ENCODE data around the gene USB1. TPM values are rescaled to one million over a fixed set of nuclear protein-coding genes. Genes with fewer than 3 reads are reported as not detected.

Gene USB1
- total RNA-seq, 1 experiment from 2014 or later = 18.7 TPM

DNA sequence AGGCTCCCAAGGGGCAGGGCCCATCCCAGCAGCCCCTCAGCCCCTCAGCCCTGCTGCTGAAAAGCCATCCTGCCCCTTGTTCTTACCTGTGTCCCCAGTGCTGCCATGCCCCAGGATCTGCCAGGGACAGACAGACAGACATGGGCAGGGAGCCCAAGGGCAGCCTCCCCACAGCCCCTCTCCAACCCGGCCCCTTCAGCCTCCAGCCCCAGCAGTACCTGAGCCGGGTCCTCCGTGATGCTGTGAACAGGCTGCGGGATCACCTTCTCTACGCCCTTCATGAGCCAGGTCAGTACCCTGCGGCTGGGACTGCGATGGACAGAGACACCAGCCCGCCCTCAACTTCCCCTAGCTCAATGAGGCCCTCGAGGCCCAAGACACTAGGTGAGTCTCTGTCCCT is 38.5 kb upstream of the USB1 start:
- H3K27ac ChIP-seq (ENCODE audit: low read length) = no peak overlapping the region
- intact Hi-C loops (cut with micrococcal nuclease) = no loop called here
- no peak overlapping the region for H3K4me3 ChIP-seq (ENCODE audit: low read length)
- H2AFZ ChIP-seq (ENCODE audit: low read length) = no peak overlapping the region
- no peak overlapping the region for H3K9ac ChIP-seq (ENCODE audit: low read length)
- ChIA-PET POLR2A (ENCODE audit: unreplicated experiment) (no interaction called here), CTCF (no interaction called here)
- no peaks in the 10 kb centered on the region for H3K27me3 ChIP-seq (ENCODE audit: low read length)
- ATAC-seq (no peak), DNase-seq (no peak)
- H4K20me1 ChIP-seq (ENCODE audit: low read length) = no peaks in the 10 kb centered on the region
- H3F3A ChIP-seq (ENCODE audit: low read length, unreplicated experiment) = no peaks in the 10 kb centered on the region
- H3K9me3 ChIP-seq (ENCODE audit: low read length) = no peaks in the 10 kb centered on the region
- TF ChIP-seq, protein P1, sequence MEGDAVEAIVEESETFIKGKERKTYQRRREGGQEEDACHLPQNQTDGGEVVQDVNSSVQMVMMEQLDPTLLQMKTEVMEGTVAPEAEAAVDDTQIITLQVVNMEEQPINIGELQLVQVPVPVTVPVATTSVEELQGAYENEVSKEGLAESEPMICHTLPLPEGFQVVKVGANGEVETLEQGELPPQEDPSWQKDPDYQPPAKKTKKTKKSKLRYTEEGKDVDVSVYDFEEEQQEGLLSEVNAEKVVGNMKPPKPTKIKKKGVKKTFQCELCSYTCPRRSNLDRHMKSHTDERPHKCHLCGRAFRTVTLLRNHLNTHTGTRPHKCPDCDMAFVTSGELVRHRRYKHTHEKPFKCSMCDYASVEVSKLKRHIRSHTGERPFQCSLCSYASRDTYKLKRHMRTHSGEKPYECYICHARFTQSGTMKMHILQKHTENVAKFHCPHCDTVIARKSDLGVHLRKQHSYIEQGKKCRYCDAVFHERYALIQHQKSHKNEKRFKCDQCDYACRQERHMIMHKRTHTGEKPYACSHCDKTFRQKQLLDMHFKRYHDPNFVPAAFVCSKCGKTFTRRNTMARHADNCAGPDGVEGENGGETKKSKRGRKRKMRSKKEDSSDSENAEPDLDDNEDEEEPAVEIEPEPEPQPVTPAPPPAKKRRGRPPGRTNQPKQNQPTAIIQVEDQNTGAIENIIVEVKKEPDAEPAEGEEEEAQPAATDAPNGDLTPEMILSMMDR (conservative IDR thresholded peaks at IDR 0.05; ENCODE audit: low read depth, low read length) = no peak
- no peak for TF ChIP-seq EZH2phosphoT487 (IDR thresholded peaks at IDR 0.05; ENCODE audit: borderline replicate concordance, low read length)
- no peak for TF ChIP-seq EZH2 (IDR thresholded peaks at IDR 0.05; ENCODE audit: low read length, unreplicated experiment)
- H3K4me2 ChIP-seq (ENCODE audit: low read length) = no peak overlapping the region
- H3K4me1 ChIP-seq (ENCODE audit: insufficient read depth, low read length) = no peaks in the 10 kb centered on the region
- BruUV-seq (replicated peaks) = no TSS peak
- no peaks in the 10 kb centered on the region for H3K36me3 ChIP-seq (ENCODE audit: low read depth, low read length)
- H3K9me2 ChIP-seq (replicated peaks; ENCODE audit: low read length) = no peaks in the 10 kb centered on the region
- H3K79me2 ChIP-seq (ENCODE audit: low read length) = no peaks in the 10 kb centered on the region

DNA sequence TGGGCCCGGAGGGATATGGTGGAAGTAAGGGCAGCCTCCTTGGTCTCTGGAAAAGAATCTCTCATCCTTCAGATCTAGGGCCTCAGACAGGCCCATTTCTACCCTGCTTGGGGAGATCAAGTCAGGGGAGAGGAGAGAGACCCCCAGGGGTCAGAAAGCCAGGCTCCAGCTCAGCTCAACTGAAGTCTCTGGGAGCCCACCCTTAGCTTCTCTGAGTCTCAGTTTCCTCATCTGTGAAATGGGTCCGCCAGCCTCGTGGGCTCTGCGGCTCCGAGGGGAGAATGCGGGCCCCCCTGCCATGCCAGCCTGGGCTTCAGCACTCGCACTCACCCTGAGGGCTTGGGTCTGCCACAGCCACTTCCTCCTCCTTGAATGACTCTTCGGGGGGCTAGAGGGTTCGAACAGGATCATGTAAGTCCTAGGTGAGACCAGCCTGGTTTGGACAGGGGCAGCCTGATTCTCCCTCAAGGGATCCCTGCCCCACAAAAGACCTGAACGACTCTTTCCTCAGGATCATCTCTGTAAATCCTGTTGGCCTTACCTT is 37.0 kb upstream of the USB1 start:
- POLR2A ChIA-PET (ENCODE audit: unreplicated experiment) = no interaction called here
- no peaks in the 10 kb centered on the region for H3K9me2 ChIP-seq (replicated peaks; ENCODE audit: low read length)
- TF ChIP-seq, protein P1 (conservative IDR thresholded peaks at IDR 0.05; ENCODE audit: low read depth, low read length) = no peak

DNA sequence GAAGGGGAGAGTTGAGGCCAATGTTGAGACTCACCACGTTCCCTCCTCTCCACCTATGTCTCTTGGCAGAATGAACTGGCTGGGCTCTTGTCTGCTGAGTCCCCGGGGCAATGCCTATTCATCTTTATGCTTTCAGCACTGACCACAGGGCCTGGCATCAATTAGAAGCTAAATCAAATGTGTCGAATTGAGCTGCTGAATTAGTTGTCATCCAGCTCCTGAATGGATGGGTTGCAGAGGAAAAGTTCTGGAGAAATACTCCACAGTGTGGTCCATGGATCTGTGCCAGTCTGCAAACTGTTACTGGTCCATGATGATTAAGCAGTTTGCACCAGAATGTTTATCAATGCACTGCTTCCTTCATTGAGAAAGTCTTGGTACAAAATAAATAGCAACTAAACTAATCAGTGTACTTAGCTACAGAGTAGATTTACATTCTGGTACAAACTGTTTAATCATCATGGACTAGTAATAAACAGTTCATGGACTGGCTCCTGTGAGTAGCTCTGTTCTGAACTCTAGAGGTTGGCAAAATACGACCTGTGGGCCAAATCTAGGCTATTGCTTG is 34.9 kb upstream of the USB1 start:
- Histone ChIP-seq H3K27ac (ENCODE audit: low read length) (no peak overlapping the region), H3K9me2 (replicated peaks; ENCODE audit: low read length) (no peaks in the 10 kb centered on the region), H3K9ac (ENCODE audit: low read length) (no peak overlapping the region), H3K9me3 (ENCODE audit: low read length) (no peaks in the 10 kb centered on the region), H3K4me3 (ENCODE audit: low read length) (no peak overlapping the region), H3K4me1 (ENCODE audit: insufficient read depth, low read length) (no peaks in the 10 kb centered on the region), H4K20me1 (ENCODE audit: low read length) (no peaks in the 10 kb centered on the region), H2AFZ (ENCODE audit: low read length) (no peak overlapping the region), H3K79me2 (ENCODE audit: low read length) (no peaks in the 10 kb centered on the region), H3K4me2 (ENCODE audit: low read length) (no peak overlapping the region), H3F3A (ENCODE audit: low read length, unreplicated experiment) (no peaks in the 10 kb centered on the region), H3K27me3 (ENCODE audit: low read length) (0 out of 2 replicates have a peak, but pooled peaks cover 5% of the 10 kb centered on the region), H3K36me3 (ENCODE audit: low read depth, low read length) (no peaks in the 10 kb centered on the region)
- TF ChIP-seq EZH2phosphoT487 (IDR thresholded peaks at IDR 0.05; ENCODE audit: borderline replicate concordance, low read length) (no peak), EZH2 (IDR thresholded peaks at IDR 0.05; ENCODE audit: low read length, unreplicated experiment) (no peak)
- TF ChIP-seq, protein P1 (conservative IDR thresholded peaks at IDR 0.05; ENCODE audit: low read depth, low read length) = no peak
- no TSS peak for BruUV-seq (replicated peaks)
- DNase-seq (no peak), ATAC-seq (no peak)
- POLR2A ChIA-PET (ENCODE audit: unreplicated experiment) = no interaction called here
- intact Hi-C loops (cut with micrococcal nuclease) = no loop called here
- CTCF ChIA-PET = no interaction called here

More for the DNA sequence above, 37.0 kb upstream of the USB1 start:
- DNase-seq = no peak
- BruUV-seq (replicated peaks) = no TSS peak
- Histone ChIP-seq H3K36me3 (ENCODE audit: low read depth, low read length) (no peaks in the 10 kb centered on the region), H3K9ac (ENCODE audit: low read length) (no peak overlapping the region), H3K4me3 (ENCODE audit: low read length) (no peak overlapping the region), H3F3A (ENCODE audit: low read length, unreplicated experiment) (no peaks in the 10 kb centered on the region), H3K4me2 (ENCODE audit: low read length) (no peak overlapping the region), H3K27me3 (ENCODE audit: low read length) (no peaks in the 10 kb centered on the region), H4K20me1 (ENCODE audit: low read length) (no peaks in the 10 kb centered on the region), H3K79me2 (ENCODE audit: low read length) (no peaks in the 10 kb centered on the region), H2AFZ (ENCODE audit: low read length) (no peak overlapping the region), H3K9me3 (ENCODE audit: low read length) (no peaks in the 10 kb centered on the region), H3K27ac (ENCODE audit: low read length) (no peak overlapping the region), H3K4me1 (ENCODE audit: insufficient read depth, low read length) (no peaks in the 10 kb centered on the region)
- intact Hi-C loops (cut with micrococcal nuclease) = no loop called here
- ATAC-seq = no peak
- CTCF ChIA-PET = no interaction called here
